ENCODE results near the gene POLR3C. TPM values are rescaled to one million over a fixed set of nuclear protein-coding genes. Genes with fewer than 3 reads are reported as not detected.
A peak's percentile ranks its signal among the peaks of the same experiment; 100 is the strongest.

Gene POLR3C
- total RNA-seq, 3 donors from 2014 or later (not counting 1 experiment from before 2014, with no cell fraction given), result 26.4 to 37.2 (median 27.5) TPM

DNA sequence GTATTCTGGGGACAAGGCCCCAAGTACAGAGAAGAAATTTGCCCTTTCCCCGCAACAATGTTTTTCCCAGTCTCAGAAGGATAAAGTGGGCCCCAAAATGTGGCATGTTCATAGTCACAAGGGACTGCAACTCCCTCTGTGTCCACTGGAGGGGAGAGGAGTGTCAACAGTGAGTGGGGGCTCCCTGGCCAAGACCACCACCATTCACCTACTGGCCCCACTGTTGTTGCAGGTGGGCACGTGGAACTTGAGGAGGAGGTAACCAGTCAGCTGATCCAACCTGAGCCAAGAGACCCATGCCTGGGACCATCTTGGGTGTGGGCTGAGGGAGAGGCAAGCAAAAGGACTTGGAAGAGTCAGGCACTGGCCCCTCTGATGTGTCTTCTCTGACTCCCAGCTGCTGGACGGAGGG lies 22.2 kb downstream of the POLR3C start:
- Histone ChIP-seq H3K27ac (ENCODE audit: low read length) (no peak overlapping the region), H3K9me3 (ENCODE audit: control insufficient read depth, insufficient read depth, low read length) (no peaks in the 10 kb centered on the region), H3K4me3 (ENCODE audit: low read length) (peak overlapping the region; percentile 68), H3K27me3 (ENCODE audit: control insufficient read depth, insufficient read depth, low read length) (no peaks in the 10 kb centered on the region), H3K36me3 (ENCODE audit: control insufficient read depth, insufficient read depth, low read length) (peaks cover 38% of the 10 kb centered on the region), H3K4me1 (ENCODE audit: control insufficient read depth, insufficient read depth, low read length) (peaks cover 20% of the 10 kb centered on the region)
- intact Hi-C loops (cut with micrococcal nuclease), result loop anchor here (5.0 kb wide), 2 partner anchors 116 to 131 kb away; partner anchors contain the start of genes ANKRD34A and POLR3GL
- peak in 1 of 2 donors; percentile 67 for DNase-seq
- no peaks in the 10 kb centered on the region for H3K27me3 Mint-ChIP-seq (ENCODE audit: low read depth in 2 of 2)
- H3K4me3 Mint-ChIP-seq, result no peak overlapping the region
- peak; percentile 49 to 59 (median 50) for ATAC-seq
- H3K9me3 Mint-ChIP-seq, result no peaks in the 10 kb centered on the region
- TF ChIP-seq, protein P1, sequence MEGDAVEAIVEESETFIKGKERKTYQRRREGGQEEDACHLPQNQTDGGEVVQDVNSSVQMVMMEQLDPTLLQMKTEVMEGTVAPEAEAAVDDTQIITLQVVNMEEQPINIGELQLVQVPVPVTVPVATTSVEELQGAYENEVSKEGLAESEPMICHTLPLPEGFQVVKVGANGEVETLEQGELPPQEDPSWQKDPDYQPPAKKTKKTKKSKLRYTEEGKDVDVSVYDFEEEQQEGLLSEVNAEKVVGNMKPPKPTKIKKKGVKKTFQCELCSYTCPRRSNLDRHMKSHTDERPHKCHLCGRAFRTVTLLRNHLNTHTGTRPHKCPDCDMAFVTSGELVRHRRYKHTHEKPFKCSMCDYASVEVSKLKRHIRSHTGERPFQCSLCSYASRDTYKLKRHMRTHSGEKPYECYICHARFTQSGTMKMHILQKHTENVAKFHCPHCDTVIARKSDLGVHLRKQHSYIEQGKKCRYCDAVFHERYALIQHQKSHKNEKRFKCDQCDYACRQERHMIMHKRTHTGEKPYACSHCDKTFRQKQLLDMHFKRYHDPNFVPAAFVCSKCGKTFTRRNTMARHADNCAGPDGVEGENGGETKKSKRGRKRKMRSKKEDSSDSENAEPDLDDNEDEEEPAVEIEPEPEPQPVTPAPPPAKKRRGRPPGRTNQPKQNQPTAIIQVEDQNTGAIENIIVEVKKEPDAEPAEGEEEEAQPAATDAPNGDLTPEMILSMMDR (IDR thresholded peaks at IDR 0.05), result peak; percentile 15
- 60% methylated on average over 3 of the region's 3 CpGs for WGBS (ENCODE audit: insufficient coverage)
- no peaks in the 10 kb centered on the region for H3K4me1 Mint-ChIP-seq
- no peak overlapping the region for H3K27ac Mint-ChIP-seq
- H3K36me3 Mint-ChIP-seq, result peaks cover 12% of the 10 kb centered on the region

DNA sequence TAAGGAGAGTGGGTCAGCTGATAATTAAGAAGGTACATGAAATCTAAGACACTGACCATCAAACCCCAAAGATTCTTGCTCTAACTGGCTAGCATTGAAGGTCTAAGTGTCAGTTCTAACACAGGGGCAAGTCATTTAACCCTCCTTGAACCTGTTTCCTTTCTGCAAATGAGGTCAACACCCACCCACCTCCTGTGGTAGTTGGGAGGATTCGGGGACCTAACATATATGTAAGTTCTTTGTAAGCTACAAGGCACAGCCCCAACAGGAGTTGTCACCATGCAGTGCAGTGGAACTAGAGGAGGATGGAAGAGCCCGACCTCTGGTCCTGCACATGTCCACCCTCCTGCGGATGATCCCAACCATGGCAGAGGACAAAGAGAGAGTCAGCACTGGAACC lies 23.8 kb downstream of the POLR3C start:
- TF ChIP-seq, protein P1 (IDR thresholded peaks at IDR 0.05), result no peak
- Histone ChIP-seq H3K27me3 (ENCODE audit: control insufficient read depth, insufficient read depth, low read length) (no peaks in the 10 kb centered on the region), H3K4me3 (ENCODE audit: low read length) (no peak overlapping the region), H3K27ac (ENCODE audit: low read length) (no peak overlapping the region), H3K4me1 (ENCODE audit: control insufficient read depth, insufficient read depth, low read length) (peaks cover 20% of the 10 kb centered on the region), H3K36me3 (ENCODE audit: control insufficient read depth, insufficient read depth, low read length) (peaks cover 29% of the 10 kb centered on the region), H3K9me3 (ENCODE audit: control insufficient read depth, insufficient read depth, low read length) (no peaks in the 10 kb centered on the region)
- Mint-ChIP-seq H3K27ac (peak overlapping the region in 1 of 2 donors; percentile 27), H3K36me3 (no peaks in the 10 kb centered on the region), H3K4me3 (peak overlapping the region; percentile 14), H3K27me3 (ENCODE audit: low read depth in 2 of 2) (no peaks in the 10 kb centered on the region), H3K9me3 (no peaks in the 10 kb centered on the region), H3K4me1 (no peaks in the 10 kb centered on the region)
- no peak for ATAC-seq
- no peak for DNase-seq
- intact Hi-C loops (cut with micrococcal nuclease), result loop anchor here (5.0 kb wide), 2 partner anchors 114 to 129 kb away; partner anchors contain the start of genes ANKRD34A and POLR3GL
- 93% methylated on average over 2 of the region's 3 CpGs for WGBS (ENCODE audit: insufficient coverage)

DNA sequence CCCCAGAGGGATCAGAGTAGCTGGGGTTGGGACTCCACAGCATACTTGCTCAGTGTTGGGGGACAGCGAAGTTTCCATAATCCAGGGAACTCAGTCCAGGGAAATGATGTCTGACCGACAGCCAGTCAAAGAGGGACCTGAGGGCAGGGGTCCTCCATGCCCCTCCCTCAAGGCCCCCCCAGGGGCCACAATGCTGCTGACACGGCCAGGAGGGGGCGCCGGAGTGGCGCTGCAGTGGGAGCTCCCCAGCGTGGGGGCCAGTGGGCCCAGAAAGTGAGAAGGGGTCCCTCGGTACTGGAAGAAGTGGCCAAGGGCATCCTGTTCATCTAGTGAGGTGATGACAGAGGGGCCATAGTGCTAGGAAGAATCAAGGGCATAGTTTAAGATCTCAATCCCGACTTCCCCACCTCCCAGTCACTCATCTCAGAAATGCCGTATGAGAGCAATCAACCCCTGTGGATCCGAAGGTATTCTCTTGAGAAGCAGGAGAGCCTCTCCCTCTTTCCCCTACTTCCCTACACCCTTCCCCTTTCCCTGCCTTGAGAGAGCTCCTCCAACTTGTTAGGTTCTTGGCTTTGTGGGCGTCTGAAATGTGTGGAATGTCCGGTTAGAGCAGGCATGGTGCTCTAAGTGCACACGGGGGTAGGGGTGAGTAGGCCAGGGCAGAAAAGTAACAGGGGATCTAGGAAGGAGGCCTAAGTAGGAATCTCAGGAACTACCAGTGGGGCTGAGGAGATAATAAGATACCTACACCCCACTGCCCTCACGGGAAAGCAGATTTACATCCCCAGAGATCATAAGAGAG lies 25.6 kb downstream of the POLR3C start:
- H3K9me3 ChIP-seq (ENCODE audit: control insufficient read depth, insufficient read depth, low read length), result no peaks in the 10 kb centered on the region
- WGBS (ENCODE audit: insufficient coverage), result 93% methylated on average over 15 of the region's 15 CpGs
- Mint-ChIP-seq H3K4me1 (no peaks in the 10 kb centered on the region), H3K9me3 (no peaks in the 10 kb centered on the region), H3K36me3 (no peaks in the 10 kb centered on the region), H3K4me3 (no peak overlapping the region), H3K27ac (no peak overlapping the region), H3K27me3 (ENCODE audit: low read depth in 2 of 2) (no peaks in the 10 kb centered on the region)
- H3K4me1 ChIP-seq (ENCODE audit: control insufficient read depth, insufficient read depth, low read length), result peaks cover 19% of the 10 kb centered on the region
- no peak for ATAC-seq
- H3K4me3 ChIP-seq (ENCODE audit: low read length), result no peak overlapping the region
- no peak overlapping the region for H3K27ac ChIP-seq (ENCODE audit: low read length)
- no peaks in the 10 kb centered on the region for H3K27me3 ChIP-seq (ENCODE audit: control insufficient read depth, insufficient read depth, low read length)
- intact Hi-C loops (cut with micrococcal nuclease), result loop anchor here (5.0 kb wide), 2 partner anchors 113 to 128 kb away; partner anchors contain the start of genes ANKRD34A and POLR3GL
- peaks cover 36% of the 10 kb centered on the region for H3K36me3 ChIP-seq (ENCODE audit: control insufficient read depth, insufficient read depth, low read length)
- TF ChIP-seq, protein P1 (IDR thresholded peaks at IDR 0.05), result peak; percentile 16
- peak in 1 of 2 donors; percentile 29 for DNase-seq
